Umbilical cord (tissue), 2 donors: ENCODE data around the gene TMEM184B. TPM values are rescaled to one million over a fixed set of nuclear protein-coding genes. Genes with fewer than 3 reads are reported as not detected.
A peak's percentile ranks its signal among the peaks of the same experiment; 100 is the strongest.
"Not testable (repeated sequence)": the region's sequence is repeated elsewhere in the genome, so short reads cannot be mapped to it uniquely, and the experiment has no call there.

Source experiments
- DNase-seq: peaks from one replicate; pipeline ENCODE4 v3.0.0-alpha.2; 2015; ENCODE audit warnings: low spot score
- total RNA-seq: library from RNA; depleted of rRNA; stranded (reverse); fragments of >200 nt; gene quantifications from one replicate; pipeline ENCODE4 v1.2.3, GENCODE V29; 2014; ENCODE audit warnings: low replicate concordance; ENCODE audit not compliant: insufficient read depth

TMEM184B gene
- total RNA-seq, 1 donor from 2014 or later, result 42.1 TPM

DNA sequence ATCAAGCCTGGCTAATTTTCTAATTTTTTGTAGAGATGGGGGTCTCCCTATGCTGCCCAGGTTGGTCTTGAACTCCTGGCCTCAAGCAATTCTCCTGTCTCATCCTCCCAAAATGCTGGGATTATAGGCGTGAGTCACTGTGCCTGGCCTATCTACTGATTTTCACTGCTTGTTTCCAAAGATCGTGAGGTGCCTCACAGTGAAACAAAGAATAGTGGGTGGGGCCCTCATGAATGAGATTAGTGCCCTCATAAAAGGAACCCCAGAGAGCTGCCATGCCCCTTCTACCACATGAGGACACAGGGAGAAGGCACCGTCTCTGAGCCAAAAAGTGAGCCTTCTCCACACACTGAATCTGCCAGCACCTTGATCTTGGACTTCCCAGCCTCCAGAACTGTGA is 23.5 kb downstream of the TMEM184B start:
- no peak for DNase-seq

DNA sequence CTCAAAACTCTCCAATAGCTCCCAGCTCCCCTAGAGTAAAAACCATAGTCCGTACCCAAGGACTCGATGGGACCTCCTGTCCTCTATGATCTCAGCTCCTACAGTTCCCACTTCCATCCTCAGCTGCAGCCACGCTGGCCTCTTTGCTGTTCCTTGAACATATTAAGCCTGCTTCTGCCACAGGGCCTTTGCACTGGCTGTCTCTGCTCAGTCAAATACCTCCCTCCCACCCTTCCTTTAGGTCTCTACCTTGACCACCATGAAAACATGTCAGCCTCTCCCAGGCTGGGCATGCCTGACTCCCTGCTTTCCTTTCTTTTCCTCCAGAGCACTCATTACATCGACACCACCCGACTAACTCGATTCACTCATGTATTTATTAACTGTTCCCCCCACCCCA is 24.5 kb downstream of the TMEM184B start:
- DNase-seq, result no peak

- no peak for DNase-seq
Measured at GRCh38 chr22:38247713-38248112, 25.1 kb downstream of the TMEM184B start.

- DNase-seq, result no peak
Measured at GRCh38 chr22:38246692-38247091, 26.1 kb downstream of the TMEM184B start.

GRCh38 chr22:38246046-38246658 is 26.7 kb downstream of the TMEM184B start:
- DNase-seq, result no peak

DNA sequence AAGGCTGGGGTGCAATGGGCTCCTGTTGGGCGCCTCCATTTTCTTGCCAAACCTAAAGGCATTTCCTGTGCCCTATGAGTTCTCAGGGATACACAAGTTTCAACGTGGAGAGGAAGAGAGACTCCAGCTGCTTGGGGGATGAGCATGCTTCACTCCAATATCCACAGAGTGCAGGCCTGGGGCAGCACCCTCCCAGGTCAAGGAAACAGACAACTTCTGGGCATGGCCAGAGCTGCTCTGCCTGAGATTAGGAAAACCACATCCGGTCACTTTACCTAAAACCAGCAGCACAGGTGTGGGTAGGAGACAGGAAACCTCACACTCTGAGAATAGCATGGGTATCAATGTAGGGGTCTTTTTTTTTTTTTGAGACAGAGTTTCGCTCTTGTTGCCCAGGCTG is 28.7 kb downstream of the TMEM184B start:
- DNase-seq, result no peak

DNA sequence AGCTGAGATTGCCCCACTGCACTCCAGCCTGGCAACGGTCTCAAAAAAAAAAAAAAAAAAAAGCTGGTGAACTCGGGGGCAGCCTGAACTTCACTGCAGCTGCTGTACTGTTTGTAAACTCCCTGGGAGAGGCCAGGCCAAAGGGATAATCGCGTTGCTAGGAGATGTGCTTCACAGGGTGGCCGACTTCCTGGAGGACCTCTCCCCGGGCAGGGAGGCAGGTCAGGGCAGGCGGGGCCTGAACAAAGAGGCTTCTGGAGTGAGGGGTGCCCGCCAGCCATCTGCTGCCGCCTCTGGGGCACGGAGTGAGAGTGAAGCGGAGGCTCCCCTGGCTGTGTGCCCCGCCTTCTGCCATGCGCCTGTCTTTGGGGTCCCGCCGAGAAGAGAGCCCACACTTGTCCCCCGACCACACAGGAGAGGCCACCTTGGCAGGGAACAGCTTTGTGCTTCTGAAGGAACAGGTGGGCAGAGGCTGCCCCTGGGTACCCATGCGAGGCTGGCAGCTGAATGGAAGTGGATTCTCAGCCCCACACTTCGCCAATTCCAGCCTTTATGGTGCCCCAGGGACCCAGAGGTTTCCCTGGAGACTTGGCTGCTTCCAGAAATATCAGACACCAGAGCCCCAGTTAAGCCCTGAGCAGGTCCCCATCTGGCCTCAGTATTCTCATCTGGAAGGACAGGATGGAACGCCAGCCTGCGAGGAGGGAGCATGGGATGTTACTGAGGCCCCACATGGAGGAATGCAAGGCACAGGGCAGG is 29.6 kb downstream of the TMEM184B start:
- DNase-seq, result peak; percentile 90

- DNase-seq, result peak; percentile 74
Measured at GRCh38 chr22:38240734-38241252, 32.0 kb downstream of the TMEM184B start.

DNA sequence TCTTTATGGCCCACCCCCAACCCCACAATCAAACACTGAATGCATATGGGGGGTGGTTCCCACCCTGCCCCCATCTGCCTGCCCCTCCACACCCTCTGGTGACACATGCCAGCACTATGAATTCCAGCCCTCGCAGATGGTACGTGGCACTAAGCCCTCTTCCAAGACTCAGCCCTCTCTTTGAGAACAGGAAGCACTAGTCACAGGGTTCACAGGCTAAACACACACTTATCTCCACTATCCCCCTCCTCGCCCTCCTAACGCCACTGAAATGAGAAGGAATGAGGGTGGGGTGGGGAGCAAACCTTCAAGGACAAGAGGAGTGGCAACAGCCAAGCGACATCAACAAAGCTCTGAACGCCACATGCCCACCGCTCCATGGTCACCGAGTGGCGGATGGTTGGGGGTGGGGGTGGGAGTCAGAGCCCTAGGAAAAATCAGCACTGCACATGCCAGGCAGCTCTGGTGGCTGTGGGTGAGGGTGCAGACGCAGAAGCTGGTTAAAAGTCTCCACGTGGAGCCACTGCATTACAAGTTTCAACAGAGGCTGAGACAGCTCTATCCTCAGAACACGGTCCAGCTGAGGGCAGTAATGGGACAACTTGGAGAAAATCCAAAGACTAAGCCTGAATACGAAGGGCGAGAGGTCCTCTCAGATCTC is 33.6 kb downstream of the TMEM184B start:
- peak; percentile 89 for DNase-seq

- DNase-seq, result no peak
Measured at GRCh38 chr22:38238519-38239071, 34.2 kb downstream of the TMEM184B start.

DNA sequence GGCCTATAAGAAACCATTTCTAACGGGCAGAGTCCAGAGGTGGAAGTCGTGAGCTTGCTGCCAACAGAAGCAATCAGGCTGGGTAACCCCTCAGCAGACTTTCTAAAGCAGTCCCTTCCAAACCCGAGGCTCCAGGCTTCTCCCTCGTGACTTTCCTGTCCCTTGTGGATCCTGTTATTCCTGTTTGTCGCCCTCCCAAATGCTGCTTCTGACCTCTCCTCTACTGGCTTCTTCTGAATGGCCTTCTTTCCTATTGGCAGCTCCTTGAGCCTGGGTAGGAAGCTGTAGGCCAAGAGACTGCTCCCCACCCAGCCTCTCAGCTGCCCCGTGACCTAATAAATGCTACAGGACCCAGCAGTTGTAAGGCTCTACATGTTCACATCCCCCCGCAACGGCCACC is 36.0 kb downstream of the TMEM184B start:
- no peak for DNase-seq

- DNase-seq, result no peak
Measured at GRCh38 chr22:38235240-38235850, 37.5 kb downstream of the TMEM184B start.

DNA sequence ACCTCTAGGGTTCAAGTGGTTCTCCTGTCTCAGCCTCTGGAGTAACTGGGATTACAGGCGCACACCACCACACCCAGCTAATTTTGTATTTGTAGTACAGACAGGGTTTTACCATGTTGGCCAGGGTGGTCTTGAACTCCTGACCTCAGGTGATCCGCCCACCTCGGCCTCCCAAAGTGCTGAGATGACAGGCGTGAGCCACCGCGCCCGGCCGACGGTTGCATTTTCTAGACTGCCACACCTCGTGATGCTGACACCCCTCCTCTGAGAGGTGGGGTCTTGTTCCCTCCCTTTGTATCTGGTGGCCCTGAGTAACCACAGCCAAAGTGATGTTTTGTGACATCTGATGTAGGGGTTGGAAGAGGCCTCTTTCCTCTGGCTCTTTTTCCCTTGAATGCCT is 39.0 kb downstream of the TMEM184B start:
- not testable (repeated sequence) for DNase-seq

- DNase-seq, result no peak
Measured at GRCh38 chr22:38233427-38233826, 39.4 kb downstream of the TMEM184B start.

- DNase-seq, result no peak
Measured at GRCh38 chr22:38232196-38232595, 40.6 kb downstream of the TMEM184B start.

GRCh38 chr22:38230916-38231315 is 41.9 kb downstream of the TMEM184B start:
- no peak for DNase-seq

DNA sequence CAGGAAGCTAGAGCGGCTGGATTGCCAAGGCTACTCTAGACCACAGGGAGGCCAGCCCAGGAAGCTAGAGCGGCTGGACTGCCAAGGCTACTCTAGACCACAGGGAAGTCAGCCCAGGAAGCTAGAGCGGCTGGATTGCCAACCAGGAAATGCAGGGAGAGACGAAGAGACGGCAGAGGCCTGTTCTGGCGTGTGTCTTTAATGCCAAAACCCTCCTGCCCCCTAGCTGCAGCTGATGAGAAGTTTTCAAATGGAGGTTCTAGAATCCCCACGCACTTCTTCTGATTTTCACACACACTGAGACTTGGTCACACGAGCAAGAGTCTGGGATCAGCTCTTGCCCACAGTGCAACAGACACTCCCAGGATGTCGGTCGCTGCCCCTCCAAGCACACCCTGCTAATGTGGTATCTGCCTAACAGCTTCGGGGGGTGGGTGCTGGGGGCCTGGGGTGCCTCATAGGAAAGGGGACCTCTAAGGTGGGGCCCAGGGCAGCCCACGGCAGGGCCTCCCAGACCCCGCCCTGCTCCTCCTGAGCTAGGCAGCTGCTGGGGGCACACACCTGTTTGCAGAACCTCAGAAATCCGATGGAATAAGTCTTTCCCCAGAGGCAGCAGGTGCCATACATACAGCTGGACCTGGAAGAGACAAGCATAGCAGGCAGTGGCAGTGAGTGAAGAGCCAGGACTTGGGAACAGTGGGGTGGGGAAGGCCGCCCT is 42.5 kb downstream of the TMEM184B start:
- DNase-seq, result peak; percentile 73

DNA sequence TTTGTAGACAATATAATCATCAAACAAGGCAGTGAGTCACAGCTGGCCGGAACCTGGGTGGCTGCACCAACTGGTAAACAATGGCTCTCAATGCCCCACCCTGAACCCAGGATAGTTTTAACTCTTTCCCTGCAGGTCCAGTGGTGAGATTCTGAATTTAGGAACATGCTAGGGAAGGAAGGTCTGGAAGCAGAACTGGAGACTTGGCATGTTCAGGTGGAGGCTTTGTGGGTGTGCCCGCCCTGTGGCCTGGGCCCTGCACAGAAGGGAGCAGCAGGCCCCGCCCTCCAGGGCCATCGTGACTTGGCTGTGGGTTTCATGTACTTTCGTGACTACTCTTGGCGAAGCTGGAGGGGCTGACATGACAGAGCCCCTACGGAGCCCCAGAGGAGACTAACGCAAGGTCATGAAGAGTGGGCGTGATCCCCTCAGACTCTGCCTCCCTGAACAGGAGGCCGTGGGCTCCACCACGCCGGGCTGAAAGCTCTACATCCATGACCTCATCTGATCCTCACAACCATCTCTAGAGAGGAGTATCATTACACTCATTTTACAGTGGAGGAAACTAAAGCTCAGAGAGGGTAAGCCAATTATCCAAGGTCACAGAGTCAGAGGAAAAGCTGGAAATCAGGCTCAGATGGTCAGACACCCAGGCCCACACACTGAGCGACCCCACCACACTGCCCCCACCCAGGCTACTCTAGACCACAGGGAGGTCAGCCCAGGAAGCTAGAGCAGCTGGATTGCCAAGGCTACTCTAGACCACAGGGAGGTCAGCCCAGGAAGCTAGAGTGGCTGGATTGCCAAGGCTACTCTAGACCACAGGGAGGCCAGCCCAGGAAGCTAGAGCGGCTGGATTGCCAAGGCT is 43.7 kb downstream of the TMEM184B start:
- no peak for DNase-seq

DNA sequence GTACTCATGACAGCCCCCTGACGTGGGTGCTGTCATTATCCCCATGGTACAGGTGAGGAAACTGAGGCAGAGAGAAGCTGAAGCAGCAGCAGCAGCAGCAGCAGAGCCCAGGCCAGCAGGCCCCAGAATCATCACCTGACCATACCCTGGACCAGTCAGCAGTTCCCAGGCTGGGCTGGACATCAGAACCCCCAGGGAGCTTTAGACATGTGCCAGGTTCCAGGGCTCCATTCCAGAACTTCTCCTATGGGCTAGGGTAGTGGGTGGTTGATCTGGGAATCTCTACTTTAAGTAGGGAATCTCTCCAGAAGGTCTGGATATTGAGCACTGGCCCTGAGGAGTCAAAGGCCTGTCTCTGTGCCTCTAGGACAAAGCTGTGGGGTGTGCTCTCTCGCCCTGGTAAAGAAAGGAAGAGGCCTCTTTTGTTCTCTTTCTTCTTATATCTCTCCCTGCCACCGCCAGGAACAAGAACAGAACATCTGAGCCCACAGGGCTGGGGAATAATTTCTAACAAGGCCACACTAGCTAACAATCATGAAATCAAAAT is 44.4 kb downstream of the TMEM184B start:
- no peak for DNase-seq
